Brain microvascular endothelial cell (primary cell): ENCODE data around the gene SCEL.

Experiments
- DNase-seq: peaks from one replicate; pipeline ENCODE4 v3.0.0-alpha.2; 2020
- H3K27ac ChIP-seq: fragments of 250-450 bp; sonication (Bioruptor Pico); 2 replicates; pipeline ENCODE4 v1.5.1; 2020; ENCODE audit warnings: mild to moderate bottlenecking, moderate library complexity
- H3K27me3 ChIP-seq: fragments of 250-450 bp; sonication (Bioruptor Pico); replicated peaks from 2 replicates; pipeline ENCODE4 v1.5.1; 2020; ENCODE audit warnings: mild to moderate bottlenecking
- H3K36me3 ChIP-seq: fragments of 250-450 bp; sonication (Bioruptor Pico); replicated peaks from 2 replicates; pipeline ENCODE4 v1.5.1; 2020; ENCODE audit warnings: mild to moderate bottlenecking
- H3K4me3 ChIP-seq: 2 replicates; pipeline ENCODE4 v1.5.1; 2011; ENCODE audit warnings: low read depth, mild to moderate bottlenecking, control low read depth, low read length, moderate library complexity
- in situ Hi-C: cut with HindIII; loops from 2 replicates; pipeline ENCODE4 v1.10.0; 2017; ENCODE audit warnings: low sequenced_read_pairs, low pct_ligation_motif_present
- TF ChIP-seq, protein P1 (sequence below): IDR thresholded peaks from 2 replicates; pipeline ENCODE4 v1.5.1; 2011; ENCODE audit warnings: low read depth, mild to moderate bottlenecking, moderate library complexity, low read length, control low read depth, inconsistent platforms; ENCODE audit errors: missing control alignments

Gene SCEL

DNA sequence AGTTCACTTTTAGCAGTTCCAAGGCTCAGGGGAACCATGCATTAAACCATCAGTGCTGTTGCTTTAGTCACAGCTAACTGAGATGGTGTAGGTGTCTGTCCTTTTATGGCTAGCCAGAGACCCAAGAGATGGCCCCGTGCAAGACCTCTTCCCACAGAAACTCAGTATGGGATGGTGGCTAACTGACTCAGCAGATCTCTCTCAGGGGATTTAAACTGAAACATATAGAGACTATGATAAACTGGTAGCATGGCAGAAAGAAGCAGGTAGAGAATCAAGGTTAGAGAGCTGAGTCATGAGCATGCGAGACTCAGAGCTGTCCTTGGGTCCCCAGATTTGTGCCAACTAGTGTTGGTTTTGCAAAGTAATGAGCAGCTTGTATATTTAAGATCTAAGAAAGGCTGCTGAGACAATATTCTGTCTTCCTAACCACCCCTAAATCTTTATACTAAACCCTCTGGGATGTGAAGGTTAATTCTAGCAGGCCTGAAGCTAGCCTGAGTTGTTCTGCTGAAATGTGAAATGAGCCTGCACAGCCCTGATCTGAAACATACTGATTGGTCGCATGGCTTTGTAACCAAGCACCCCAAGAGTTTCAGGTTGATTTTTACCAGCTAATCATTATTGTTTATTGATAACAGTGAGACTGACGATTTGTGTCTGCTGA is 6.5 kb upstream of the SCEL start:
- in situ Hi-C loops: no loop called here

DNA sequence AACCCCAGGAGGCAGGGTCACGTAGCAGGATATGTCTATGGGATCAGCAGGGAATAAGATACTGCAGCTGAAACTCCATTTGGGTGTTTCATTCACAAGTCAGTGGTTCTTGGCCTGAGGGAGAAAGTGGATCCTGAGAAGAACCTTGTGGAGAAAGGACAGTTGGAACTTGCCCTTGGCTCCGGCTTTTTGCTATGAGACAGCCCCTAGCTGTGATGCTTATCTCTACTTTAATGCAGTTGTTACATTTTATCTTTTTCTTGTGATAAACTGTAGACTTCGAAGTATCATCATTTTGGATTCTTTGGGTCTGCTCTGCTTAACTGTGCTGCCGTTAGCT is 6.0 kb upstream of the SCEL start:
- in situ Hi-C loops: no loop called here
- Histone ChIP-seq H3K27me3 (no peaks in the 10 kb centered on the region), H3K4me3 (no peak overlapping the region), H3K36me3 (no peaks in the 10 kb centered on the region), H3K27ac (no peak overlapping the region)
- DNase-seq: no peak
- TF ChIP-seq, protein P1, sequence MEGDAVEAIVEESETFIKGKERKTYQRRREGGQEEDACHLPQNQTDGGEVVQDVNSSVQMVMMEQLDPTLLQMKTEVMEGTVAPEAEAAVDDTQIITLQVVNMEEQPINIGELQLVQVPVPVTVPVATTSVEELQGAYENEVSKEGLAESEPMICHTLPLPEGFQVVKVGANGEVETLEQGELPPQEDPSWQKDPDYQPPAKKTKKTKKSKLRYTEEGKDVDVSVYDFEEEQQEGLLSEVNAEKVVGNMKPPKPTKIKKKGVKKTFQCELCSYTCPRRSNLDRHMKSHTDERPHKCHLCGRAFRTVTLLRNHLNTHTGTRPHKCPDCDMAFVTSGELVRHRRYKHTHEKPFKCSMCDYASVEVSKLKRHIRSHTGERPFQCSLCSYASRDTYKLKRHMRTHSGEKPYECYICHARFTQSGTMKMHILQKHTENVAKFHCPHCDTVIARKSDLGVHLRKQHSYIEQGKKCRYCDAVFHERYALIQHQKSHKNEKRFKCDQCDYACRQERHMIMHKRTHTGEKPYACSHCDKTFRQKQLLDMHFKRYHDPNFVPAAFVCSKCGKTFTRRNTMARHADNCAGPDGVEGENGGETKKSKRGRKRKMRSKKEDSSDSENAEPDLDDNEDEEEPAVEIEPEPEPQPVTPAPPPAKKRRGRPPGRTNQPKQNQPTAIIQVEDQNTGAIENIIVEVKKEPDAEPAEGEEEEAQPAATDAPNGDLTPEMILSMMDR: no peak

More for the DNA sequence above, 6.5 kb upstream of the SCEL start:
- no peak for DNase-seq
- TF ChIP-seq, protein P1: no peak
- no peak overlapping the region for H3K27ac ChIP-seq
- H3K27me3 ChIP-seq: no peaks in the 10 kb centered on the region
- no peaks in the 10 kb centered on the region for H3K36me3 ChIP-seq
- no peak overlapping the region for H3K4me3 ChIP-seq

DNA sequence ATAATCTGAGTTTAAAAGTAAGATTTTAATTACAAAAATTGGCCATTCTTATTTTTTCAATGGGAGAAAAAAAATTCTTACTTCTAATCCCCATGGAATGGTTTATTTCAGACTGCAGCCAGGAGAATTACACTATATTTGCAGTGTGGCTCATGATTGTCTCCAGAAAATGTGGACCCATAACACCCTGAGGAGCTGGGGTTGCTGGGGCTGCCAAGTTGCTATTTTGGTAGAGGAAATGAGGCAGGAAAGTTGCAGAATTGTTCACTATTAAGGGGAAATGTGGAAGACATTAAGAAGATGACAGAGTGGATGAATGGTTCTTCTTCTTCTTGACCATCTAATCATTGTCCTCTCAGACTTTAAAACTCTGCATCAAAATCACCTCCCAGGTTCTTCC is 4.6 kb upstream of the SCEL start:
- in situ Hi-C loops: no loop called here
- TF ChIP-seq, protein P1: no peak
- DNase-seq: no peak
- no peaks in the 10 kb centered on the region for H3K27me3 ChIP-seq
- no peaks in the 10 kb centered on the region for H3K36me3 ChIP-seq
- no peak overlapping the region for H3K27ac ChIP-seq
- H3K4me3 ChIP-seq: no peak overlapping the region

DNA sequence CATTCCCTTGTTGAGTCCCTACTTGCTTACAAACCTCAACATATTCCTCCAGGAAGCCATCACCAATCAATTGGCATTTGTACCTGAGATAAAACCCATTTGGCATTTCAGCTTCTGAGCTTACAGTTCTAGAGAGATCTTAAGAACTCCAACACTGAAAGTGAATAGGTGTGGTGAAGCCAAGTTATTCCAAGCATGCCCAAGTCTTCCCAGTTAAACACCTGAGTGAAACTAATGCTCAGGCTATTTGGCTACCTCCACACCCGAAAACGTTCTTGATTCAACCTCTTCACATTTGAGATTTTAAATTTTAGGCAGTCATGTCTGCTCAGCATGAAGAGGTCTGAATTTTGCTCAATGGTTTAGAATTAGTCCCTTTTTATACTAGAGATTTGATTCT is 2.5 kb upstream of the SCEL start:
- in situ Hi-C loops: no loop called here

DNA sequence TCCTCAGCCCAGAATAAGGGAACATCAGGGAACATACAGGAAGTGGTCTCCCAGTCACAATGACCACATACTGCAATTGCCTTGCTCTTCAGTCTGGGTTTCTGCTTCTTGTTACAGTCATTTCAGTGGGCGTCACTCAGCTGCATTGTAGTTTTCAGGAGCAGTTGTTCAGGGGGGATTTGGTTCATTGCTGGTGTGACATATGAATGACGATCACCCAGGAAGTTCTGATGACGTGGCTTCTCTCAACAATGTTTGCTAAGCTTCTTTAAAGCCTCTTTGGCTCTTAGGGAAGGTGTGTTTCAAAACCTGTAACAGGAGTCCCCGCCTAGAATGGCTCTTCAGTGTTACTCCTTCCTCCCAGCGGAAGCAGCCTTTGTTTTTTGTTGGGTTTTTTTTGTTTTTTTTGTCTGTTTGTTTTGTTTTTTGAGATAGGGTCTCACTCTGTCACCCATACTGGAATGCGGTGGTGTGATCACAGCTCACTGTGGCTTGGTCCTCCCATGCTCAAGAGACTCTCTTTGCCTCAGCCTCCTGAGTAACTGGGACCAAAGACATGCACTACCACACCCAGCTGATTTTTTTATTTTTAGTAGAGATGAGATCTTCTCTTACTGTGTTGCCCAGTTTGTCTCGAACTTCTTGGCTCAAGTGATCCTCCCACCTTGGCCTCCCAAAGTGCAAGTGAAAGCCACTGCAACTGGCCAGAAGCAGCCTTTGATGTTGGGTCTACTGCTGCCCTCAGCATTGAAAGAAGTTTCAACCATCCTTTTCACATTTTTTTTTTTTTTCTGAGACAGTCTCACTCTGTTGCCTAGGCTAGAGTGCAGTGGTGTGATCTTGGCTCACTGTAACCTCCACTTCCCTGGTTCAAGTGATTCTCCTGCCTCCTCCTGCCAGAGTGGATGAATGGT is 1.4 kb upstream of the SCEL start:
- DNase-seq: no peak
- H3K36me3 ChIP-seq: no peaks in the 10 kb centered on the region
- H3K4me3 ChIP-seq: no peak overlapping the region
- TF ChIP-seq, protein P1: no peak
- H3K27ac ChIP-seq: no peak overlapping the region
- in situ Hi-C loops: no loop called here
- H3K27me3 ChIP-seq: no peaks in the 10 kb centered on the region

More for the DNA sequence above, 2.5 kb upstream of the SCEL start:
- no peak overlapping the region for H3K4me3 ChIP-seq
- no peaks in the 10 kb centered on the region for H3K27me3 ChIP-seq
- TF ChIP-seq, protein P1: no peak
- no peak for DNase-seq
- no peak overlapping the region for H3K27ac ChIP-seq
- H3K36me3 ChIP-seq: no peaks in the 10 kb centered on the region
